HCT116 (cell line): ENCODE measurements around the gene ARHGEF38. TPM values are rescaled to one million over a fixed set of nuclear protein-coding genes. Genes with fewer than 3 reads are reported as not detected.

Source experiments
- ATAC-seq: fragments of 200-7000 bp; cut with Tn5 transposase; 2 replicates; pipeline ENCODE4 v1.9.1; 2020; ENCODE audit warnings: mild to moderate bottlenecking, moderate library complexity
- BruUV-seq: library from RNA; stranded (reverse); fragments of 400-500 nt; replicated peaks from 2 replicates; lab custom pipeline; 2021; lab: Mats Ljungman, UMichigan
- CTCF ChIA-PET: fragments of 300-600 bp; sonication (Branson Sonifier 250); formaldehyde crosslinking; loops from one replicate; lab custom pipeline; 2021; ENCODE audit warnings: antibody characterized with exemption; lab: Charles Lee
- POLR2A ChIA-PET: fragments of 300-600, 350-600 bp; sonication (Branson Sonifier 250); formaldehyde crosslinking; loops from one replicate; lab custom pipeline; 2021; ENCODE audit warnings: antibody characterized with exemption; lab: Charles Lee
- RAD21 ChIA-PET, 2 experiments: fragments of 300-600 bp; sonication (Branson Sonifier 250); formaldehyde crosslinking; loops; one replicate each; lab custom pipeline; 2023; ENCODE audit warnings: low total read pairs in 2 of 2; ENCODE audit not compliant: uncharacterized antibody in 2 of 2, unreplicated experiment in 2 of 2, low non-redundant PET in 1 of 2; lab: Charles Lee
- DNase-seq: peaks from one replicate; pipeline ENCODE4 v3.0.0-alpha.2; 2010; ENCODE audit warnings: low read depth, low spot score
- H2AFZ ChIP-seq: fragments of 200-600 bp; shearing (Covaris generic), sonication (generic); 2 replicates; pipeline ENCODE4 v1.6.1; 2017; ENCODE audit warnings: low read depth, mixed run types, mixed read lengths, antibody characterized with exemption, low read length; ENCODE audit not compliant: poor library complexity, severe bottlenecking
- H3K27ac ChIP-seq: 2 replicates; pipeline ENCODE4 v1.5.1; 2012; ENCODE audit warnings: low read depth, low read length
- H3K27me3 ChIP-seq: fragments of 200-600 bp; sonication (generic); 2 replicates; pipeline ENCODE4 v1.6.1; 2016; ENCODE audit warnings: mixed run types, low read length, mixed read lengths; ENCODE audit not compliant: insufficient read depth
- H3K36me3 ChIP-seq, 2 experiments: fragments of 200-500 bp in 1 of 2; fragments of 200-600 bp in 1 of 2; sonication (Bioruptor generic) in 1 of 2; sonication (generic) in 1 of 2; 2 replicates each; pipeline versions ENCODE4 v1.5.1 to v1.6.1; 2014 to 2016; ENCODE audit warnings: low read length in 2 of 2, inconsistent platforms in 1 of 2, mixed read lengths in 1 of 2, mixed run types in 1 of 2; ENCODE audit not compliant: insufficient read depth in 2 of 2, control insufficient read depth in 1 of 2
- H3K4me1 ChIP-seq, 2 experiments: fragments of 200-600 bp in 1 of 2; sonication (generic) in 1 of 2; 2 replicates each; pipeline versions ENCODE4 v1.5.1 to v1.6.1; 2012 to 2017; ENCODE audit warnings: low read length in 2 of 2, inconsistent platforms in 1 of 2, mild to moderate bottlenecking in 1 of 2, mixed read lengths in 1 of 2, mixed run types in 1 of 2, moderate library complexity in 1 of 2; ENCODE audit not compliant: insufficient read depth in 2 of 2, control insufficient read depth in 1 of 2
- H3K4me2 ChIP-seq: fragments of 200-600 bp; sonication (generic); 2 replicates; pipeline ENCODE4 v1.6.1; 2017; ENCODE audit warnings: mixed run types, low read length, mixed read lengths
- H3K4me3 ChIP-seq, 2 experiments: fragments of 200-600 bp in 1 of 2; sonication (generic) in 1 of 2; replicated peaks in 1 of 2; 2 replicates each; pipeline ENCODE4 v1.5.1; 2011 to 2016; ENCODE audit warnings: low read length in 2 of 2, control low read depth in 1 of 2, low read depth in 1 of 2, mild to moderate bottlenecking in 1 of 2, mixed read lengths in 1 of 2, mixed run types in 1 of 2
- H3K79me2 ChIP-seq: fragments of 200-600 bp; sonication (generic); 2 replicates; pipeline ENCODE4 v1.6.1; 2017; ENCODE audit warnings: mild to moderate bottlenecking, mixed run types, low read length, moderate library complexity, mixed read lengths; ENCODE audit not compliant: insufficient read depth
- H3K9ac ChIP-seq: fragments of 200-600 bp; sonication (generic); 2 replicates; pipeline ENCODE4 v1.6.1; 2016; ENCODE audit warnings: low read length, mixed read lengths
- H3K9me2 ChIP-seq: fragments of 200-600 bp; sonication (generic), shearing (Covaris generic); 2 replicates; pipeline ENCODE4 v1.6.1; 2017; ENCODE audit warnings: mixed run types, mild to moderate bottlenecking, moderate library complexity; ENCODE audit not compliant: insufficient read depth
- H3K9me3 ChIP-seq, 2 experiments: fragments of 200-500 bp in 1 of 2; fragments of 200-600 bp in 1 of 2; sonication (Bioruptor generic) in 1 of 2; sonication (generic) in 1 of 2; 2 replicates each; pipeline ENCODE4 v1.6.1; 2014 to 2017; ENCODE audit warnings: low read length in 2 of 2, mixed read lengths in 2 of 2, inconsistent platforms in 1 of 2, low read depth in 1 of 2, mild to moderate bottlenecking in 1 of 2, mixed run types in 1 of 2, moderate library complexity in 1 of 2; ENCODE audit not compliant: control insufficient read depth in 1 of 2, insufficient read depth in 1 of 2
- H4K20me1 ChIP-seq: fragments of 200-600 bp; sonication (generic), shearing (Covaris generic); 2 replicates; pipeline ENCODE4 v1.6.1; 2017; ENCODE audit warnings: mixed run types, mild to moderate bottlenecking, moderate library complexity; ENCODE audit not compliant: insufficient read depth
- EZH2 ChIP-seq: fragments of 200-600 bp; sonication (generic); IDR thresholded peaks from 2 replicates; pipeline ENCODE4 v1.6.1; 2017; ENCODE audit warnings: antibody characterized with exemption, mixed run types
- EZH2phosphoT487 ChIP-seq: fragments of 200-600 bp; IDR thresholded peaks from 2 replicates; pipeline ENCODE4 v1.6.1; 2018; ENCODE audit warnings: antibody characterized with exemption, borderline replicate concordance
- FOSL1 ChIP-seq: IDR thresholded peaks from 2 replicates; pipeline ENCODE4 v1.6.1; 2012; ENCODE audit warnings: low read depth
- SP1 ChIP-seq: IDR thresholded peaks from 2 replicates; pipeline ENCODE4 v1.6.1; 2012; ENCODE audit warnings: low read depth
- ZNF274 ChIP-seq: fragments of 200-500 bp; sonication (Bioruptor generic); IDR thresholded peaks from 2 replicates; pipeline ENCODE4 v1.6.1; 2014; ENCODE audit warnings: mild to moderate bottlenecking, low read depth, low read length, inconsistent platforms
- intact Hi-C: fragments of 100-400 bp; cut with micrococcal nuclease; formaldehyde crosslinking; loops from 2 replicates; pipeline ENCODE4 v1.10.0; 2022
- total RNA-seq: library from RNA; stranded (reverse); gene quantifications from one replicate; pipeline ENCODE4 v1.2.1, GENCODE V29; 2021; ENCODE audit not compliant: unreplicated experiment
- TF ChIP-seq, protein P1 (sequence below): IDR thresholded peaks from 2 replicates; pipeline ENCODE4 v1.6.1; 2011; ENCODE audit warnings: mild to moderate bottlenecking, low read length, moderate library complexity; ENCODE audit not compliant: insufficient replicate concordance; ENCODE audit errors: extremely low read depth
- TF ChIP-seq, protein P2 (sequence below): IDR thresholded peaks from 2 replicates; pipeline ENCODE4 v1.6.1; 2012

ARHGEF38 gene
- total RNA-seq, 1 experiment from 2014 or later = not detected

DNA sequence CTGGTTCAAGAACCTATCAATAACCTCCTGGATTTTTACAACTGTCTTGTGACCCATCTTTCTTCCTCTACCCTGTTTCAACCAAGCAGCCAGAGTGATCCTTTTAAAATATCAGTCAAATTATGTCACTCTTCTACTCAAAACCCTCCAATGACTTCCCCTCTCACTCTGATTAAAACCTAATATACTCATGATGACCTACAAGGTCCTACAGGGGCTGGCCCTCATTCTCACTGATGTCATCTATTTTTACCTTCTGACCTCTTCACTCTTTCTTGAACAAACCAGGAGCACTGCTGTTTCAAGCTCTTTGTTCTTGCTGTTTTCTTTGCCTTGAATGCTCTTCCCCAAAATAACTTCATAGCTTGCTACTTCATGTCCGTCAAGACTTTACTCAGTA, 48.5 kb downstream of the ARHGEF38 start:
- no peaks in the 10 kb centered on the region for H4K20me1 ChIP-seq
- no peak overlapping the region for H2AFZ ChIP-seq
- POLR2A ChIA-PET = no interaction called here
- no peaks in the 10 kb centered on the region for H3K4me1 ChIP-seq
- H3K9ac ChIP-seq = no peak overlapping the region
- no peaks in the 10 kb centered on the region for H3K9me2 ChIP-seq
- intact Hi-C loops = no loop called here
- no peak overlapping the region for H3K4me3 ChIP-seq
- H3K79me2 ChIP-seq = no peaks in the 10 kb centered on the region
- DNase-seq = no peak
- no TSS peak for BruUV-seq
- TF ChIP-seq EZH2phosphoT487 (no peak), ZNF274 (no peak), SP1 (no peak), FOSL1 (no peak), EZH2 (no peak)
- TF ChIP-seq, protein P1, sequence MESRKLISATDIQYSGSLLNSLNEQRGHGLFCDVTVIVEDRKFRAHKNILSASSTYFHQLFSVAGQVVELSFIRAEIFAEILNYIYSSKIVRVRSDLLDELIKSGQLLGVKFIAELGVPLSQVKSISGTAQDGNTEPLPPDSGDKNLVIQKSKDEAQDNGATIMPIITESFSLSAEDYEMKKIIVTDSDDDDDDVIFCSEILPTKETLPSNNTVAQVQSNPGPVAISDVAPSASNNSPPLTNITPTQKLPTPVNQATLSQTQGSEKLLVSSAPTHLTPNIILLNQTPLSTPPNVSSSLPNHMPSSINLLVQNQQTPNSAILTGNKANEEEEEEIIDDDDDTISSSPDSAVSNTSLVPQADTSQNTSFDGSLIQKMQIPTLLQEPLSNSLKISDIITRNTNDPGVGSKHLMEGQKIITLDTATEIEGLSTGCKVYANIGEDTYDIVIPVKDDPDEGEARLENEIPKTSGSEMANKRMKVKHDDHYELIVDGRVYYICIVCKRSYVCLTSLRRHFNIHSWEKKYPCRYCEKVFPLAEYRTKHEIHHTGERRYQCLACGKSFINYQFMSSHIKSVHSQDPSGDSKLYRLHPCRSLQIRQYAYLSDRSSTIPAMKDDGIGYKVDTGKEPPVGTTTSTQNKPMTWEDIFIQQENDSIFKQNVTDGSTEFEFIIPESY = no peak
- no peaks in the 10 kb centered on the region for H3K36me3 ChIP-seq
- RAD21 ChIA-PET = no interaction called here
- CTCF ChIA-PET = no interaction called here
- no peaks in the 10 kb centered on the region for H3K27me3 ChIP-seq
- no peak overlapping the region for H3K27ac ChIP-seq
- ATAC-seq = no peak
- H3K4me2 ChIP-seq = no peak overlapping the region
- no peaks in the 10 kb centered on the region for H3K9me3 ChIP-seq

DNA sequence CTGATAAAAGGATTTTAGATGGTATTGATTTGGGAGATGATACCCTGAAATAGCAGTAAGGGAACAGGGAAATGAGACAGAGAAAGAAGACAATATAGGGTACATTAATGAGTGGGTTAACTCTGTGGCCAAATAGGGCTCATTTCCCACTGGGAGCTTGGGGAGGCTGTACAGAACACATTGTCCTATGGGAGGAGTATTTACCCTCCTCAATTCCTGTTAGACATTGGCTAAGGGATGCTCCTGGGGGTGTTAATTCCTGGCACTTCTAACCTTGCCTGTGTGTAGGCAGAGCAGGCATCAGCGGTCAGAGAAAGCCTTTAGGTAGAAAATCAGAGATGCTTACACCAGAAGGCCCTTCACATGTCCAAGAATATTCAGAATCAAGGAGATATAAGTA, 49.0 kb downstream of the ARHGEF38 start:
- BruUV-seq = no TSS peak
- H3K4me3 ChIP-seq = no peak overlapping the region
- ChIA-PET POLR2A (no interaction called here), CTCF (no interaction called here), RAD21 (no interaction called here)
- ATAC-seq (no peak), DNase-seq (no peak)
- H3K9me2 ChIP-seq = no peaks in the 10 kb centered on the region
- no peaks in the 10 kb centered on the region for H3K4me1 ChIP-seq
- no peaks in the 10 kb centered on the region for H3K36me3 ChIP-seq
- H4K20me1 ChIP-seq = no peaks in the 10 kb centered on the region
- H3K9ac ChIP-seq = no peak overlapping the region
- H3K27ac ChIP-seq = no peak overlapping the region
- intact Hi-C loops = no loop called here
- H3K4me2 ChIP-seq = no peak overlapping the region
- H3K27me3 ChIP-seq = no peaks in the 10 kb centered on the region
- H3K9me3 ChIP-seq = no peaks in the 10 kb centered on the region
- no peaks in the 10 kb centered on the region for H3K79me2 ChIP-seq
- H2AFZ ChIP-seq = no peak overlapping the region
- no peak for TF ChIP-seq ZNF274
- TF ChIP-seq, protein P2, sequence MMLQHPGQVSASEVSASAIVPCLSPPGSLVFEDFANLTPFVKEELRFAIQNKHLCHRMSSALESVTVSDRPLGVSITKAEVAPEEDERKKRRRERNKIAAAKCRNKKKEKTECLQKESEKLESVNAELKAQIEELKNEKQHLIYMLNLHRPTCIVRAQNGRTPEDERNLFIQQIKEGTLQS = no peak
